Mesendoderm (in vitro differentiated cells): ENCODE results near the gene CUX1.

Experiments
- DNase-seq: peaks from one replicate; pipeline ENCODE4 v3.0.0; 2013
- H2AK5ac ChIP-seq: 2 replicates; pipeline ENCODE4 v1.6.1; 2013; ENCODE audit warnings: low read length, inconsistent platforms
- H2BK120ac ChIP-seq: 2 replicates; pipeline ENCODE4 v1.6.1; 2013; ENCODE audit warnings: low read depth, mild to moderate bottlenecking, low read length, moderate library complexity, mixed read lengths
- H2BK15ac ChIP-seq: replicated peaks from 2 replicates; pipeline ENCODE4 v1.6.1; 2013; ENCODE audit warnings: low read depth, mild to moderate bottlenecking, moderate library complexity
- H2BK5ac ChIP-seq: 2 replicates; pipeline ENCODE4 v1.6.1; 2013; ENCODE audit warnings: low read length, inconsistent platforms
- H3K18ac ChIP-seq: 2 replicates; pipeline ENCODE4 v1.6.1; 2013; ENCODE audit warnings: mild to moderate bottlenecking, low read length, mixed read lengths
- H3K23ac ChIP-seq: one replicate; pipeline ENCODE4 v1.6.1; 2013; ENCODE audit warnings: low read length
- H3K27ac ChIP-seq: 2 replicates; pipeline ENCODE4 v1.5.1; 2013; ENCODE audit warnings: low read depth, mild to moderate bottlenecking, inconsistent platforms, low read length, moderate library complexity
- H3K27me3 ChIP-seq: 2 replicates; pipeline ENCODE4 v1.6.1; 2013; ENCODE audit warnings: low read length, control low read depth, mild to moderate bottlenecking, inconsistent platforms; ENCODE audit not compliant: insufficient read depth, poor library complexity
- H3K36me3 ChIP-seq: 2 replicates; pipeline ENCODE4 v1.6.1; 2013; ENCODE audit warnings: low read length, inconsistent platforms; ENCODE audit not compliant: control insufficient read depth, insufficient read depth
- H3K4ac ChIP-seq: one replicate; pipeline ENCODE4 v1.6.1; 2013; ENCODE audit warnings: low read depth, mild to moderate bottlenecking, low read length, moderate library complexity
- H3K4me1 ChIP-seq: 2 replicates; pipeline ENCODE4 v1.6.1; 2013; ENCODE audit warnings: low read depth, low read length, inconsistent platforms; ENCODE audit not compliant: control insufficient read depth
- H3K4me2 ChIP-seq: 2 replicates; pipeline ENCODE4 v1.6.1; 2013; ENCODE audit warnings: low read length
- H3K4me3 ChIP-seq: 2 replicates; pipeline ENCODE4 v1.5.1; 2013; ENCODE audit warnings: mild to moderate bottlenecking, low read length
- H3K56ac ChIP-seq: one replicate; pipeline ENCODE4 v1.6.1; 2013; ENCODE audit warnings: low read length
- H3K79me1 ChIP-seq: 2 replicates; pipeline ENCODE4 v1.6.1; 2013; ENCODE audit warnings: low read length, inconsistent platforms
- H3K79me2 ChIP-seq: 2 replicates; pipeline ENCODE4 v1.6.1; 2013; ENCODE audit warnings: mild to moderate bottlenecking, low read length; ENCODE audit not compliant: control insufficient read depth, insufficient read depth
- H3K9ac ChIP-seq: 2 replicates; pipeline ENCODE4 v1.6.1; 2013; ENCODE audit warnings: low read length, inconsistent platforms
- H4K5ac ChIP-seq: one replicate; pipeline ENCODE4 v1.6.1; 2013; ENCODE audit warnings: low read length
- H4K8ac ChIP-seq: one replicate; pipeline ENCODE4 v1.6.1; 2013; ENCODE audit warnings: low read depth, mild to moderate bottlenecking, control low read depth, low read length, moderate library complexity
- WGBS: extraction: QIAGEN DNeasy Blood & Tissue Kit; methylation state at CpG from one replicate; pipeline ENCODE4 v1.1.7; 2013; ENCODE audit warnings: low lambda C conversion rate, missing lambda C conversion rate; ENCODE audit not compliant: insufficient coverage; ENCODE audit errors: extremely low coverage; 5-methylcytosine and 5-hydroxymethylcytosine counted together

CUX1 gene

GRCh38 chr7:102089175-102090098 lies 272.0 kb downstream of the CUX1 start:
- Histone ChIP-seq H2AK5ac (no peak overlapping the region), H3K4me1 (no peaks in the 10 kb centered on the region), H3K27me3 (no peaks in the 10 kb centered on the region), H2BK120ac (no peak overlapping the region), H3K4me2 (no peak overlapping the region), H2BK15ac (no peak overlapping the region), H3K4me3 (no peak overlapping the region), H4K8ac (no peak overlapping the region), H3K79me1 (peaks cover 2% of the 10 kb centered on the region), H3K4ac (no peak overlapping the region), H3K36me3 (no peaks in the 10 kb centered on the region), H3K9ac (no peak overlapping the region), H3K79me2 (no peaks in the 10 kb centered on the region), H4K5ac (no peak overlapping the region), H3K23ac (no peak overlapping the region), H3K18ac (no peak overlapping the region), H3K27ac (no peak overlapping the region), H3K56ac (no peak overlapping the region), H2BK5ac (no peak overlapping the region)
- WGBS, result no CpG with 5 or more reads among the region's 4 CpGs
- no peak for DNase-seq

- H3K4me2 ChIP-seq, result no peak overlapping the region
- H3K23ac ChIP-seq, result no peak overlapping the region
- no peak overlapping the region for H4K8ac ChIP-seq
- H3K4me3 ChIP-seq, result no peak overlapping the region
- H3K18ac ChIP-seq, result no peak overlapping the region
- H3K4ac ChIP-seq, result no peak overlapping the region
- H3K9ac ChIP-seq, result no peak overlapping the region
- H3K56ac ChIP-seq, result no peak overlapping the region
- H3K27ac ChIP-seq, result no peak overlapping the region
- no peak overlapping the region for H4K5ac ChIP-seq
- no peaks in the 10 kb centered on the region for H3K36me3 ChIP-seq
- H3K4me1 ChIP-seq, result no peaks in the 10 kb centered on the region
- H2AK5ac ChIP-seq, result no peak overlapping the region
- peaks cover 7% of the 10 kb centered on the region for H3K79me1 ChIP-seq
- DNase-seq, result no peak
- H3K27me3 ChIP-seq, result no peaks in the 10 kb centered on the region
- H2BK15ac ChIP-seq, result no peak overlapping the region
- no peak overlapping the region for H2BK120ac ChIP-seq
- H3K79me2 ChIP-seq, result no peaks in the 10 kb centered on the region
- no peak overlapping the region for H2BK5ac ChIP-seq
- WGBS, result no CpG with 5 or more reads among the region's 14 CpGs
These were observed 276.3 kb downstream of the CUX1 start for GRCh38 chr7:102093599-102094315.

DNA sequence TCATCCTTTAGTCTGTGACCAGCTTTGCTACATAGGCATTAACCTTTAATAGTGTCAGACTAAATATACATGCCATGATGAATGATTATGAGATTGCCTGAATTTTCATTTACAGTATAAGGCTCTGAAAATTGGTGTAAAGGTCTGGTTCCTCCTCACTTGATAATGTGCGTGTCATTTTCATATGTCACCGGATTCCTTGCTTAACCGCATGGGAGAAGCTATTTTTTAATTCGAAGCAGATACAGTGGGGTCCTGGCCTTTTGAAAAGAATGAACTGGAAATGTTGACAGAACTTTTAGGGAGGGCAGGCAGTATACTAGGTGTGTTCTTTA lies 276.9 kb downstream of the CUX1 start:
- no peak overlapping the region for H3K4me2 ChIP-seq
- no peaks in the 10 kb centered on the region for H3K36me3 ChIP-seq
- no peak overlapping the region for H4K8ac ChIP-seq
- H3K56ac ChIP-seq, result no peak overlapping the region
- no peak overlapping the region for H4K5ac ChIP-seq
- H3K79me1 ChIP-seq, result peaks cover 7% of the 10 kb centered on the region
- no peak overlapping the region for H3K27ac ChIP-seq
- H3K79me2 ChIP-seq, result no peaks in the 10 kb centered on the region
- H2AK5ac ChIP-seq, result no peak overlapping the region
- WGBS, result no CpG with 5 or more reads among the region's 4 CpGs
- no peak overlapping the region for H3K18ac ChIP-seq
- H2BK5ac ChIP-seq, result no peak overlapping the region
- no peak overlapping the region for H2BK15ac ChIP-seq
- no peaks in the 10 kb centered on the region for H3K4me1 ChIP-seq
- no peak for DNase-seq
- H3K9ac ChIP-seq, result no peak overlapping the region
- H3K27me3 ChIP-seq, result no peaks in the 10 kb centered on the region
- no peak overlapping the region for H3K4me3 ChIP-seq
- H3K4ac ChIP-seq, result no peak overlapping the region
- H3K23ac ChIP-seq, result no peak overlapping the region
- H2BK120ac ChIP-seq, result no peak overlapping the region

- Histone ChIP-seq H3K18ac (no peak overlapping the region), H3K79me1 (peaks cover 5% of the 10 kb centered on the region), H2BK15ac (no peak overlapping the region), H2BK120ac (no peak overlapping the region), H2BK5ac (no peak overlapping the region), H3K23ac (no peak overlapping the region), H3K27me3 (no peaks in the 10 kb centered on the region), H3K36me3 (no peaks in the 10 kb centered on the region), H4K5ac (no peak overlapping the region), H3K4me1 (no peaks in the 10 kb centered on the region), H3K27ac (no peak overlapping the region), H2AK5ac (no peak overlapping the region), H3K79me2 (no peaks in the 10 kb centered on the region), H3K4me2 (no peak overlapping the region), H3K9ac (no peak overlapping the region), H3K4ac (no peak overlapping the region), H3K4me3 (no peak overlapping the region), H3K56ac (no peak overlapping the region), H4K8ac (no peak overlapping the region)
- DNase-seq, result no peak
- no CpG with 5 or more reads among the region's 16 CpGs for WGBS
These were observed 278.0 kb downstream of the CUX1 start for GRCh38 chr7:102095321-102096011.

DNA sequence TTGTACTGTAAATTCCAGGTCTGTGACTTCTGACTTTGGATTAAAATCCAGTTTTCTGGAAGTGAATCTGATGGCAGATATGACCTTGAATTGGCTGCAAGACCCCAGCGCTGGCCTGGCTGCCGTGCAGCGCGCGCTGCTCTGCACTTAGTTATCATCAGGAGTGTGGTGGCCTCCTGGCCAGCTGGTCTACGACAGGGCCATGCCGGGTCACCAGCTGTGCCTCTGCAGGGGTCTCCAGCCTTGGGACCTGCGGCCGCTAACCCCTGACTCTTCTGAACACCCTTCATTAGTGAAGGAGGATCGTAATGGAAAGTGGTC lies 278.5 kb downstream of the CUX1 start:
- DNase-seq, result no peak
- peaks cover 5% of the 10 kb centered on the region for H3K79me1 ChIP-seq
- H3K79me2 ChIP-seq, result no peaks in the 10 kb centered on the region
- H3K27me3 ChIP-seq, result no peaks in the 10 kb centered on the region
- WGBS, result no CpG with 5 or more reads among the region's 10 CpGs
- H3K56ac ChIP-seq, result no peak overlapping the region
- H2BK120ac ChIP-seq, result no peak overlapping the region
- no peak overlapping the region for H3K27ac ChIP-seq
- H2BK5ac ChIP-seq, result no peak overlapping the region
- H3K4me2 ChIP-seq, result no peak overlapping the region
- no peak overlapping the region for H3K4me3 ChIP-seq
- no peak overlapping the region for H2BK15ac ChIP-seq
- H2AK5ac ChIP-seq, result no peak overlapping the region
- no peaks in the 10 kb centered on the region for H3K4me1 ChIP-seq
- H3K18ac ChIP-seq, result no peak overlapping the region
- no peak overlapping the region for H4K8ac ChIP-seq
- no peak overlapping the region for H3K9ac ChIP-seq
- H3K36me3 ChIP-seq, result no peaks in the 10 kb centered on the region
- no peak overlapping the region for H4K5ac ChIP-seq
- no peak overlapping the region for H3K23ac ChIP-seq
- no peak overlapping the region for H3K4ac ChIP-seq
